GM04503 (cell line): ENCODE measurements around the gene RIOK2.
"Not testable (repeated sequence)": the region's sequence is repeated elsewhere in the genome, so short reads cannot be mapped to it uniquely, and the experiment has no call there.

Experiments
- DNase-seq: peaks from one replicate; pipeline ENCODE4 v3.0.0-alpha.2; 2012; ENCODE audit warnings: low read depth

RIOK2 gene

GRCh38 chr5:97167435-97167834 is 15.6 kb downstream of the RIOK2 start:
- DNase-seq, result no peak

- DNase-seq, result no peak
These were observed 17.3 kb downstream of the RIOK2 start for GRCh38 chr5:97165726-97166125.

GRCh38 chr5:97164846-97165245 is 18.2 kb downstream of the RIOK2 start:
- DNase-seq, result no peak

GRCh38 chr5:97163790-97164285 is 19.2 kb downstream of the RIOK2 start:
- no peak for DNase-seq

GRCh38 chr5:97163360-97163764 is 19.7 kb downstream of the RIOK2 start:
- no peak for DNase-seq

GRCh38 chr5:97162045-97162444 is 21.0 kb downstream of the RIOK2 start:
- no peak for DNase-seq

- no peak for DNase-seq
These were observed 25.4 kb downstream of the RIOK2 start for GRCh38 chr5:97157689-97158088.

- DNase-seq, result no peak
These were observed 31.7 kb downstream of the RIOK2 start for GRCh38 chr5:97151370-97151769.

GRCh38 chr5:97150401-97150800 is 32.6 kb downstream of the RIOK2 start:
- DNase-seq, result no peak

GRCh38 chr5:97149709-97150108 is 33.3 kb downstream of the RIOK2 start:
- no peak for DNase-seq

GRCh38 chr5:97148288-97148687 is 34.8 kb downstream of the RIOK2 start:
- DNase-seq, result no peak

GRCh38 chr5:97143704-97144103 is 39.3 kb downstream of the RIOK2 start:
- DNase-seq, result no peak

GRCh38 chr5:97142521-97143254 is 40.4 kb downstream of the RIOK2 start, which contains the start of gene LIX1:
Gene LIX1 (minus strand): TSS chr5:97142611. CDS start chr5:97142576, 35 bp downstream.
- DNase-seq, result peak; percentile 3

- DNase-seq, result no peak
These were observed 41.5 kb downstream of the RIOK2 start for GRCh38 chr5:97141539-97141938.

- DNase-seq, result no peak
These were observed 42.0 kb downstream of the RIOK2 start for GRCh38 chr5:97141031-97141430.

GRCh38 chr5:97140250-97140649 is 42.8 kb downstream of the RIOK2 start:
- DNase-seq, result not testable (repeated sequence)

GRCh38 chr5:97136475-97136874 is 46.6 kb downstream of the RIOK2 start:
- DNase-seq, result no peak

GRCh38 chr5:97135868-97136267 is 47.2 kb downstream of the RIOK2 start:
- no peak for DNase-seq

GRCh38 chr5:97134634-97135033 is 48.4 kb downstream of the RIOK2 start:
- no peak for DNase-seq

GRCh38 chr5:97133101-97133500 is 49.9 kb downstream of the RIOK2 start:
- no peak for DNase-seq

- DNase-seq, result no peak
These were observed 51.1 kb downstream of the RIOK2 start for GRCh38 chr5:97131921-97132320.

- no peak for DNase-seq
These were observed 51.8 kb downstream of the RIOK2 start for GRCh38 chr5:97131139-97131710.

- DNase-seq, result no peak
These were observed 55.3 kb downstream of the RIOK2 start for GRCh38 chr5:97127727-97128126.
